ENCODE data around the gene SLC25A25. TPM values are rescaled to one million over a fixed set of nuclear protein-coding genes. Genes with fewer than 3 reads are reported as not detected.

The SLC25A25 gene
- total and polyA plus RNA-seq, 9 of the 15 experiments (the other 6 are each of a cell fraction or from before 2014, with no cell fraction given), result 0.07 to 35.9 (median 23.2) TPM

- TF ChIP-seq E2F4 (CRISPR knock-in tag; IDR thresholded peaks at IDR 0.05; ENCODE audit: low read depth), result peak; percentile 23; the same call in 1 of the 2 replicates
- peak in 1 of 2 experiments; percentile 68; a peak in 3 of 4 replicates for TF ChIP-seq MAZ (CRISPR knock-in tag; conservative IDR thresholded peaks at IDR 0.05 in 1 of 2, IDR thresholded peaks at IDR 0.05 in 1 of 2)
- peak; percentile 81 for TF ChIP-seq RBM39 (optimal IDR thresholded peaks at IDR 0.05; ENCODE audit: low read depth, low read length)
- 0 out of 2 replicates have a peak, but pooled peaks have one; percentile 23 for TF ChIP-seq RBFOX2 (IDR thresholded peaks at IDR 0.05; ENCODE audit: low read depth, low read length)
- TF ChIP-seq FOXA3 (CRISPR knock-in tag; conservative IDR thresholded peaks at IDR 0.05 in 1 of 2, IDR thresholded peaks at IDR 0.05 in 1 of 2), result peak in 1 of 2 experiments; percentile 83; a peak in 2 of 4 replicates
- TF ChIP-seq, protein P1, sequence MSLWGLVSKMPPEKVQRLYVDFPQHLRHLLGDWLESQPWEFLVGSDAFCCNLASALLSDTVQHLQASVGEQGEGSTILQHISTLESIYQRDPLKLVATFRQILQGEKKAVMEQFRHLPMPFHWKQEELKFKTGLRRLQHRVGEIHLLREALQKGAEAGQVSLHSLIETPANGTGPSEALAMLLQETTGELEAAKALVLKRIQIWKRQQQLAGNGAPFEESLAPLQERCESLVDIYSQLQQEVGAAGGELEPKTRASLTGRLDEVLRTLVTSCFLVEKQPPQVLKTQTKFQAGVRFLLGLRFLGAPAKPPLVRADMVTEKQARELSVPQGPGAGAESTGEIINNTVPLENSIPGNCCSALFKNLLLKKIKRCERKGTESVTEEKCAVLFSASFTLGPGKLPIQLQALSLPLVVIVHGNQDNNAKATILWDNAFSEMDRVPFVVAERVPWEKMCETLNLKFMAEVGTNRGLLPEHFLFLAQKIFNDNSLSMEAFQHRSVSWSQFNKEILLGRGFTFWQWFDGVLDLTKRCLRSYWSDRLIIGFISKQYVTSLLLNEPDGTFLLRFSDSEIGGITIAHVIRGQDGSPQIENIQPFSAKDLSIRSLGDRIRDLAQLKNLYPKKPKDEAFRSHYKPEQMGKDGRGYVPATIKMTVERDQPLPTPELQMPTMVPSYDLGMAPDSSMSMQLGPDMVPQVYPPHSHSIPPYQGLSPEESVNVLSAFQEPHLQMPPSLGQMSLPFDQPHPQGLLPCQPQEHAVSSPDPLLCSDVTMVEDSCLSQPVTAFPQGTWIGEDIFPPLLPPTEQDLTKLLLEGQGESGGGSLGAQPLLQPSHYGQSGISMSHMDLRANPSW (CRISPR knock-in tag; IDR thresholded peaks at IDR 0.05), result peak; percentile 83; the same call in 1 of the 2 replicates
- peak; percentile 96 for TF ChIP-seq STAG1 (CRISPR knock-in tag; IDR thresholded peaks at IDR 0.05; ENCODE audit: borderline replicate concordance)
- TF ChIP-seq, protein P2, sequence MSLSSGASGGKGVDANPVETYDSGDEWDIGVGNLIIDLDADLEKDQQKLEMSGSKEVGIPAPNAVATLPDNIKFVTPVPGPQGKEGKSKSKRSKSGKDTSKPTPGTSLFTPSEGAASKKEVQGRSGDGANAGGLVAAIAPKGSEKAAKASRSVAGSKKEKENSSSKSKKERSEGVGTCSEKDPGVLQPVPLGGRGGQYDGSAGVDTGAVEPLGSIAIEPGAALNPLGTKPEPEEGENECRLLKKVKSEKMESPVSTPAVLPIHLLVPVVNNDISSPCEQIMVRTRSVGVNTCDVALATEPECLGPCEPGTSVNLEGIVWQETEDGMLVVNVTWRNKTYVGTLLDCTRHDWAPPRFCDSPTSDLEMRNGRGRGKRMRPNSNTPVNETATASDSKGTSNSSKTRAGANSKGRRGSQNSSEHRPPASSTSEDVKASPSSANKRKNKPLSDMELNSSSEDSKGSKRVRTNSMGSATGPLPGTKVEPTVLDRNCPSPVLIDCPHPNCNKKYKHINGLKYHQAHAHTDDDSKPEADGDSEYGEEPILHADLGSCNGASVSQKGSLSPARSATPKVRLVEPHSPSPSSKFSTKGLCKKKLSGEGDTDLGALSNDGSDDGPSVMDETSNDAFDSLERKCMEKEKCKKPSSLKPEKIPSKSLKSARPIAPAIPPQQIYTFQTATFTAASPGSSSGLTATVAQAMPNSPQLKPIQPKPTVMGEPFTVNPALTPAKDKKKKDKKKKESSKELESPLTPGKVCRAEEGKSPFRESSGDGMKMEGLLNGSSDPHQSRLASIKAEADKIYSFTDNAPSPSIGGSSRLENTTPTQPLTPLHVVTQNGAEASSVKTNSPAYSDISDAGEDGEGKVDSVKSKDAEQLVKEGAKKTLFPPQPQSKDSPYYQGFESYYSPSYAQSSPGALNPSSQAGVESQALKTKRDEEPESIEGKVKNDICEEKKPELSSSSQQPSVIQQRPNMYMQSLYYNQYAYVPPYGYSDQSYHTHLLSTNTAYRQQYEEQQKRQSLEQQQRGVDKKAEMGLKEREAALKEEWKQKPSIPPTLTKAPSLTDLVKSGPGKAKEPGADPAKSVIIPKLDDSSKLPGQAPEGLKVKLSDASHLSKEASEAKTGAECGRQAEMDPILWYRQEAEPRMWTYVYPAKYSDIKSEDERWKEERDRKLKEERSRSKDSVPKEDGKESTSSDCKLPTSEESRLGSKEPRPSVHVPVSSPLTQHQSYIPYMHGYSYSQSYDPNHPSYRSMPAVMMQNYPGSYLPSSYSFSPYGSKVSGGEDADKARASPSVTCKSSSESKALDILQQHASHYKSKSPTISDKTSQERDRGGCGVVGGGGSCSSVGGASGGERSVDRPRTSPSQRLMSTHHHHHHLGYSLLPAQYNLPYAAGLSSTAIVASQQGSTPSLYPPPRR (CRISPR knock-in tag; IDR thresholded peaks at IDR 0.05; ENCODE audit: borderline replicate concordance), result 0 out of 2 replicates have a peak, but pooled peaks have one; percentile 46
- peak; percentile 72 for TF ChIP-seq KLF16 (IDR thresholded peaks at IDR 0.05)
- peak; percentile 21; the same call in 1 of the 2 replicates for TF ChIP-seq EP300 (IDR thresholded peaks at IDR 0.05; ENCODE audit: low read length)
- 0 out of 2 replicates have a peak, but pooled peaks have one; percentile 25 for TF ChIP-seq BCOR (IDR thresholded peaks at IDR 0.05)
- TF ChIP-seq LEF1 (IDR thresholded peaks at IDR 0.05), result no peak
- TF ChIP-seq YY1 (IDR thresholded peaks at IDR 0.05; ENCODE audit: borderline replicate concordance in 1 of 3, control insufficient read depth in 1 of 3, extremely low read depth in 1 of 3, insufficient read depth in 3 of 3, insufficient read length in 1 of 3, insufficient replicate concordance in 2 of 3, low read depth in 1 of 3, low read length in 2 of 3), result peak in 2 of 3 experiments; percentile 51 to 60
- TF ChIP-seq, protein P3, sequence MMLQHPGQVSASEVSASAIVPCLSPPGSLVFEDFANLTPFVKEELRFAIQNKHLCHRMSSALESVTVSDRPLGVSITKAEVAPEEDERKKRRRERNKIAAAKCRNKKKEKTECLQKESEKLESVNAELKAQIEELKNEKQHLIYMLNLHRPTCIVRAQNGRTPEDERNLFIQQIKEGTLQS (IDR thresholded peaks at IDR 0.05), result no peak
- TF ChIP-seq, protein P3 (CRISPR knock-in tag; conservative IDR thresholded peaks at IDR 0.05), result peak; percentile 80; the same call in 1 of the 2 replicates
Measured at GRCh38 chr9:128117613-128118471, 49.8 kb downstream of the SLC25A25 start (continued).
